ENCODE results near the gene NUFIP2.
"Not testable (repeated sequence)": the region's sequence is repeated elsewhere in the genome, so short reads cannot be mapped to it uniquely, and the experiment has no call there.

Gene NUFIP2

GRCh38 chr17:29273924-29274323, 20.0 kb downstream of the NUFIP2 start:
- H3K27ac ChIP-seq: no peak overlapping the region
- no peak for TF ChIP-seq ZFX (IDR thresholded peaks at IDR 0.05)
- no peak for TF ChIP-seq CTCF (conservative IDR thresholded peaks at IDR 0.05)

GRCh38 chr17:29271980-29272379, 22.0 kb downstream of the NUFIP2 start:
- not testable (repeated sequence) for H3K27ac ChIP-seq

- TF ChIP-seq ZFX (IDR thresholded peaks at IDR 0.05) (no peak), CTCF (conservative IDR thresholded peaks at IDR 0.05) (no peak)
Measured at GRCh38 chr17:29263916-29264315, 30.0 kb downstream of the NUFIP2 start.

GRCh38 chr17:29257756-29258155, 36.2 kb downstream of the NUFIP2 start:
- no peak overlapping the region for H3K27ac ChIP-seq
- no peak for TF ChIP-seq ZFX (IDR thresholded peaks at IDR 0.05)
- no peak for TF ChIP-seq CTCF (conservative IDR thresholded peaks at IDR 0.05)

More at GRCh38 chr17:29263916-29264315, 30.0 kb downstream of the NUFIP2 start:
- no peak overlapping the region for H3K27ac ChIP-seq

- H3K27ac ChIP-seq: no peak overlapping the region
- TF ChIP-seq CTCF (conservative IDR thresholded peaks at IDR 0.05): no peak
Measured at GRCh38 chr17:29256735-29257466, 37.0 kb downstream of the NUFIP2 start.

GRCh38 chr17:29255926-29256522, 37.9 kb downstream of the NUFIP2 start:
- no peak overlapping the region for H3K27ac ChIP-seq
- TF ChIP-seq ZFX (IDR thresholded peaks at IDR 0.05): no peak
- TF ChIP-seq CTCF (conservative IDR thresholded peaks at IDR 0.05): no peak

- TF ChIP-seq CTCF (conservative IDR thresholded peaks at IDR 0.05): no peak
- H3K27ac ChIP-seq: no peak overlapping the region
Measured at GRCh38 chr17:29253037-29253436, 40.9 kb downstream of the NUFIP2 start.
